Panc1 (cell line): Measurements from ENCODE around the gene UHRF2.

ENCODE experiments used
- CTCF ChIP-seq: fragments of 450-650 bp; IDR thresholded peaks from 2 replicates; pipeline ENCODE4 v1.5.1; 2017; ENCODE audit warnings: mild to moderate bottlenecking
- SIN3A ChIP-seq: IDR thresholded peaks from 2 replicates; pipeline ENCODE4 v1.6.1; 2012; ENCODE audit warnings: low read depth, mild to moderate bottlenecking, low read length, moderate library complexity, borderline replicate concordance; ENCODE audit not compliant: insufficient read depth

DNA sequence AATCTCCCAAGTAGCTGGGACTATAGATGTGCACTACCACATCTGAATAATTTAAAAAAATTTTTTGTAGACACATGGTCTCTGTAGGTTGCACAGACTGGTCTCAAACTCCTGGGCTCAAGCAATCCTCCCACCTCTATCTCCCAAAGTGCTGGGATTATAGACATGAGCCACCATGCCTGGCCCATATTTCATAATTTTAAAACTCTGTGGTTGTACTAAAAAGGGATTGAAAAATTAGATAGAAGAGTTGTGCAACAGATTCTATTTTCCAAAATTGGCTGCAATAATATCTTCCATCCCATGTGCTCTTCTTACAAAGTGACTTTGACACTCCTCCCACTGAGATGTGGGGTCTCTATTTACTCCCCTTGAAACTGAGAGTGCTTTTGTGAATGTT is 7.6 kb upstream of the UHRF2 start:
- TF ChIP-seq CTCF = no peak
- TF ChIP-seq SIN3A = no peak
